ENCODE results near the gene SLC25A30. TPM values are rescaled to one million over a fixed set of nuclear protein-coding genes. Genes with fewer than 3 reads are reported as not detected.

SLC25A30 gene
- total RNA-seq, 3 donors from 2014 or later = 10.5 to 20.0 (median 13.6) TPM

- no peak for TF ChIP-seq CTCF (IDR thresholded peaks at IDR 0.05)
- intact Hi-C loops (cut with DNase I, micrococcal nuclease) = loop anchor here in 1 of 2 donors (10.0 kb wide), 1 partner anchor 676 kb away; no protein-coding TSS in a partner anchor
- Histone ChIP-seq H3K4me1 (ENCODE audit: low read depth) (peaks cover 20% of the 10 kb centered on the region), H3K36me3 (ENCODE audit: low read depth) (no peaks in the 10 kb centered on the region), H3K9me3 (no peaks in the 10 kb centered on the region), H3K4me3 (no peak overlapping the region)
- DNase-seq = no peak
- peak; percentile 31 for ATAC-seq
Measured at GRCh38 chr13:45368571-45368970, 49.6 kb downstream of the SLC25A30 start.

GRCh38 chr13:45368005-45368404 is 50.2 kb downstream of the SLC25A30 start:
- Histone ChIP-seq H3K4me1 (ENCODE audit: low read depth) (peaks cover 15% of the 10 kb centered on the region), H3K36me3 (ENCODE audit: low read depth) (no peaks in the 10 kb centered on the region), H3K4me3 (no peak overlapping the region), H3K9me3 (no peaks in the 10 kb centered on the region)
- no peak for TF ChIP-seq CTCF (IDR thresholded peaks at IDR 0.05)
- intact Hi-C loops (cut with DNase I, micrococcal nuclease) = loop anchor here in 1 of 2 donors (10.0 kb wide), 1 partner anchor 677 kb away; no protein-coding TSS in a partner anchor
- DNase-seq (no peak), ATAC-seq (peak; percentile 50)

- Histone ChIP-seq H3K9me3 (no peaks in the 10 kb centered on the region), H3K4me3 (no peak overlapping the region), H3K4me1 (ENCODE audit: low read depth) (peaks cover 15% of the 10 kb centered on the region), H3K36me3 (ENCODE audit: low read depth) (no peaks in the 10 kb centered on the region)
- DNase-seq (peak; percentile 72 to 90 (median 73)), ATAC-seq (peak; percentile 95)
- intact Hi-C loops (cut with DNase I, micrococcal nuclease) = loop anchor here in 1 of 2 donors (10.0 kb wide), 1 partner anchor 677 kb away; no protein-coding TSS in a partner anchor
- no peak for TF ChIP-seq CTCF (IDR thresholded peaks at IDR 0.05)
Measured at GRCh38 chr13:45367358-45367757, 50.8 kb downstream of the SLC25A30 start.

DNA sequence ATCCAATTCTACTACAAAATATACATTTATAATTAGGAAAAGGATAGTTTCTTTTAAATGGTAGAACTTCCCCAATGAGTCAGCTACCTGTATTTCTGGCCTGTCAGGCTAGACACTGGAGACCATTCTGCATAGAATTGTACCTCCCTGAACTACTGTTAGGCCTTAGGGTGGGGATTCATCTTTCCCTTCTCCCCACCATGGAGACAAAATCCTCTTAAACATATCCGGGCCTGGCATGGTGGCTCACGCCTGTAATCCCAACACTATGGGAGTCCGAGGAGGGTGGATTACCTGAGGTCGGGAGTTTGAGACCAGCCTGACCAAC is 52.7 kb downstream of the SLC25A30 start:
- no peak for TF ChIP-seq CTCF (IDR thresholded peaks at IDR 0.05)
- intact Hi-C loops (cut with DNase I, micrococcal nuclease) = loop anchor here in 1 of 2 donors (10.0 kb wide), 1 partner anchor 679 kb away; no protein-coding TSS in a partner anchor
- Histone ChIP-seq H3K4me1 (ENCODE audit: low read depth) (peaks cover 9% of the 10 kb centered on the region), H3K36me3 (ENCODE audit: low read depth) (no peaks in the 10 kb centered on the region), H3K4me3 (no peak overlapping the region), H3K9me3 (no peaks in the 10 kb centered on the region)
- DNase-seq (no peak), ATAC-seq (no peak)

- H3K4me3 ChIP-seq = no peak overlapping the region
- no peak for ATAC-seq
- intact Hi-C loops (cut with DNase I, micrococcal nuclease) = loop anchor here in 1 of 2 donors (10.0 kb wide), 1 partner anchor 680 kb away; no protein-coding TSS in a partner anchor
- peaks cover 9% of the 10 kb centered on the region for H3K4me1 ChIP-seq (ENCODE audit: low read depth)
- H3K36me3 ChIP-seq (ENCODE audit: low read depth) = no peaks in the 10 kb centered on the region
- no peak for TF ChIP-seq CTCF (IDR thresholded peaks at IDR 0.05)
- DNase-seq = no peak
- H3K9me3 ChIP-seq = no peaks in the 10 kb centered on the region
Measured at GRCh38 chr13:45364876-45365557, 53.2 kb downstream of the SLC25A30 start.

Data from mucosa of descending colon (tissue), 3 donors.